ENCODE measurements around the gene TENM3.
"Not testable (repeated sequence)": the region's sequence is repeated elsewhere in the genome, so short reads cannot be mapped to it uniquely, and the experiment has no call there.

TENM3 gene

GRCh38 chr4:182788201-182788600, 545.0 kb downstream of the TENM3 start:
- no peak for DNase-seq (ENCODE audit: low spot score)

- no peak for DNase-seq (ENCODE audit: low spot score)
These were observed 546.3 kb downstream of the TENM3 start for GRCh38 chr4:182789529-182789928.

- DNase-seq (ENCODE audit: low spot score): no peak
These were observed 552.4 kb downstream of the TENM3 start for GRCh38 chr4:182795446-182796238.

GRCh38 chr4:182799515-182800215, 556.5 kb downstream of the TENM3 start:
- no peak for DNase-seq (ENCODE audit: low spot score)

GRCh38 chr4:182800216-182800515, 557.0 kb downstream of the TENM3 start:
- no peak for DNase-seq (ENCODE audit: low spot score)

- DNase-seq (ENCODE audit: low spot score): no peak
These were observed 558.4 kb downstream of the TENM3 start for GRCh38 chr4:182801636-182802035.

GRCh38 chr4:182802621-182803020, 559.4 kb downstream of the TENM3 start:
- no peak for DNase-seq (ENCODE audit: low spot score)

- DNase-seq (ENCODE audit: low spot score): no peak
These were observed 560.0 kb downstream of the TENM3 start for GRCh38 chr4:182803235-182803634.

GRCh38 chr4:182804131-182804530, 560.9 kb downstream of the TENM3 start:
- DNase-seq (ENCODE audit: low spot score): no peak

- no peak for DNase-seq (ENCODE audit: low spot score)
These were observed 562.1 kb downstream of the TENM3 start for GRCh38 chr4:182805321-182805720.

GRCh38 chr4:182805750-182806149, 562.5 kb downstream of the TENM3 start:
- DNase-seq (ENCODE audit: low spot score): no peak

- peak; percentile 86 for DNase-seq (ENCODE audit: low spot score)
These were observed 563.4 kb downstream of the TENM3 start for GRCh38 chr4:182806259-182807252.

GRCh38 chr4:182807346-182807745, 564.1 kb downstream of the TENM3 start:
- DNase-seq (ENCODE audit: low spot score): no peak

- DNase-seq (ENCODE audit: low spot score): no peak
These were observed 564.8 kb downstream of the TENM3 start for GRCh38 chr4:182807767-182808548.

GRCh38 chr4:182808673-182809416, 565.6 kb downstream of the TENM3 start:
- DNase-seq (ENCODE audit: low spot score): no peak

GRCh38 chr4:182809417-182810102, 566.4 kb downstream of the TENM3 start:
- DNase-seq (ENCODE audit: low spot score): no peak

GRCh38 chr4:182810103-182810615, 567.0 kb downstream of the TENM3 start:
- no peak for DNase-seq (ENCODE audit: low spot score)

- no peak for DNase-seq (ENCODE audit: low spot score)
These were observed 569.7 kb downstream of the TENM3 start for GRCh38 chr4:182812916-182813315.

GRCh38 chr4:182814065-182814464, 570.9 kb downstream of the TENM3 start:
- not testable (repeated sequence) for DNase-seq (ENCODE audit: low spot score)

Data from AG08396 (cell line).